GM21619 (cell line): Measurements from ENCODE around the gene NKAIN2.
"Not testable (repeated sequence)": the region's sequence is repeated elsewhere in the genome, so short reads cannot be mapped to it uniquely, and the experiment has no call there.

ENCODE experiments used
- ATAC-seq: cut with Tn5 transposase; IDR thresholded peaks from one replicate; pipeline ENCODE4 v1.9.1; 2021; ENCODE audit not compliant: unreplicated experiment

Gene NKAIN2

GRCh38 chr6:124722141-124722878, 918.6 kb downstream of the NKAIN2 start:
- no peak for ATAC-seq

- no peak for ATAC-seq
These were observed 920.0 kb downstream of the NKAIN2 start for GRCh38 chr6:124723671-124724070.

- ATAC-seq = not testable (repeated sequence)
These were observed 934.1 kb downstream of the NKAIN2 start for GRCh38 chr6:124737804-124738203.

GRCh38 chr6:124738482-124738881, 934.8 kb downstream of the NKAIN2 start:
- ATAC-seq = no peak

- no peak for ATAC-seq
These were observed 937.7 kb downstream of the NKAIN2 start for GRCh38 chr6:124741341-124741740.

GRCh38 chr6:124742971-124743370, 939.3 kb downstream of the NKAIN2 start:
- no peak for ATAC-seq

GRCh38 chr6:124743420-124743819, 939.8 kb downstream of the NKAIN2 start:
- no peak for ATAC-seq

- no peak for ATAC-seq
These were observed 943.7 kb downstream of the NKAIN2 start for GRCh38 chr6:124747349-124747748.

GRCh38 chr6:124748778-124749177, 945.1 kb downstream of the NKAIN2 start:
- ATAC-seq = no peak

GRCh38 chr6:124753001-124753400, 949.3 kb downstream of the NKAIN2 start:
- no peak for ATAC-seq

GRCh38 chr6:124753562-124754105, 950.0 kb downstream of the NKAIN2 start:
- ATAC-seq = no peak

GRCh38 chr6:124755321-124755720, 951.7 kb downstream of the NKAIN2 start:
- ATAC-seq = no peak

GRCh38 chr6:124757560-124757959, 953.9 kb downstream of the NKAIN2 start:
- no peak for ATAC-seq

GRCh38 chr6:124758663-124759062, 955.0 kb downstream of the NKAIN2 start:
- ATAC-seq = no peak

- ATAC-seq = no peak
These were observed 961.6 kb downstream of the NKAIN2 start for GRCh38 chr6:124765280-124765679.

- ATAC-seq = no peak
These were observed 964.6 kb downstream of the NKAIN2 start for GRCh38 chr6:124768224-124768623.

- no peak for ATAC-seq
These were observed 966.3 kb downstream of the NKAIN2 start for GRCh38 chr6:124769811-124770544.

- ATAC-seq = no peak
These were observed 967.1 kb downstream of the NKAIN2 start for GRCh38 chr6:124770784-124771183.

- no peak for ATAC-seq
These were observed 969.2 kb downstream of the NKAIN2 start for GRCh38 chr6:124772733-124773319.

- ATAC-seq = no peak
These were observed 971.5 kb downstream of the NKAIN2 start for GRCh38 chr6:124775121-124775520.

- no peak for ATAC-seq
These were observed 974.2 kb downstream of the NKAIN2 start for GRCh38 chr6:124777863-124778262.

GRCh38 chr6:124780623-124781022, 977.0 kb downstream of the NKAIN2 start:
- no peak for ATAC-seq
